Heart left ventricle (tissue), 16 donors: Measurements from ENCODE around the gene RELB. TPM values are rescaled to one million over a fixed set of nuclear protein-coding genes. Genes with fewer than 3 reads are reported as not detected.

Source experiments
- ATAC-seq, 4 donors: fragments of 200-7000 bp; cut with Tn5 transposase; one replicate each; pipeline ENCODE4 v1.9.1; 2020 to 2022; ENCODE audit warnings: moderate library complexity in 4 of 4, mild to moderate bottlenecking in 3 of 4, moderate number of reproducible peaks in 1 of 4
- DNase-seq, 5 donors: peaks; one replicate each; pipeline ENCODE4 v3.0.0-alpha.2; 2020
- H3K27ac ChIP-seq, 12 donors: fragments of 200-600 bp; sonication (generic) in 4 of 12; one replicate each; pipeline versions ENCODE4 v1.5.0 to v1.8.0; 2016 to 2022; ENCODE audit warnings: mild to moderate bottlenecking in 2 of 12
- H3K27me3 ChIP-seq, 9 donors: fragments of 200-600 bp; sonication (generic) in 2 of 9; one replicate each; pipeline versions ENCODE4 v1.5.1 to v1.8.0; 2016 to 2022; ENCODE audit warnings: mild to moderate bottlenecking in 3 of 9
- H3K36me3 ChIP-seq, 9 donors: fragments of 200-600 bp; sonication (generic) in 2 of 9; one replicate each; pipeline versions ENCODE4 v1.5.0 to v1.8.0; 2018 to 2022; ENCODE audit warnings: mild to moderate bottlenecking in 2 of 9
- H3K4me1 ChIP-seq, 12 donors: fragments of 200-600 bp; sonication (generic) in 4 of 12; one replicate each; pipeline versions ENCODE4 v1.5.0 to v1.8.0; 2016 to 2022; ENCODE audit warnings: mild to moderate bottlenecking in 3 of 12
- H3K4me3 ChIP-seq, 12 donors: fragments of 200-600 bp; sonication (generic) in 4 of 12; one replicate each; pipeline versions ENCODE4 v1.5.0 to v1.8.0; 2017 to 2022; ENCODE audit warnings: mild to moderate bottlenecking in 9 of 12, moderate library complexity in 4 of 12
- H3K9me3 ChIP-seq, 12 donors: fragments of 200-600 bp; sonication (generic) in 4 of 12; one replicate each; pipeline versions ENCODE4 v1.5.0 to v1.8.0; 2016 to 2022; ENCODE audit warnings: mild to moderate bottlenecking in 1 of 12
- POLR2A ChIP-seq, 2 donors: fragments of 450-650 bp; IDR thresholded peaks; one replicate each; pipeline ENCODE4 v1.6.1; 2017; ENCODE audit warnings: antibody characterized with exemption in 2 of 2, mild to moderate bottlenecking in 2 of 2, moderate library complexity in 2 of 2
- WGBS, 4 donors: extraction: QIAGEN DNeasy Blood & Tissue Kit in 2 of 4; methylation state at CpG; one replicate each; pipeline versions ENCODE4 v1.1.5 to v1.1.7; 2013 to 2018; 5-methylcytosine and 5-hydroxymethylcytosine counted together
- intact Hi-C, 10 donors: fragments of 100-400 bp; cut with DNase I; formaldehyde crosslinking; loops; one replicate each; pipeline versions ENCODE4 v1.11.1 to v1.14.2; 2022
- polyA plus RNA-seq, 2 donors: library from polyadenylated mRNA; stranded (reverse); fragments of 200-250 nt; gene quantifications; one replicate each; pipeline ENCODE4 v1.2.3, GENCODE V29; 2013
- total RNA-seq, 9 donors: library from RNA; depleted of rRNA in 2 of 9; stranded (reverse); fragments of >200 nt in 2 of 9; fragmentation: NEBNext Ultra II Directional in 3 of 9; extraction: Animal tissue kit (Norgen Biotek cat#: 25700) in 3 of 9; gene quantifications; one replicate each; pipeline versions ENCODE4 v1.1.0 to v1.2.4, GENCODE V29; 2016 to 2023
- TF ChIP-seq, protein P1 (sequence below), 12 donors: fragments of 200-600 bp; sonication (generic) in 4 of 12; IDR thresholded peaks; one replicate each; pipeline versions ENCODE4 v1.5.0 to v1.8.0; 2018 to 2022; ENCODE audit warnings: antibody characterized with exemption in 12 of 12, mild to moderate bottlenecking in 5 of 12
- donor health status: ischemic (EF 13 %, LVEDD 7.1; RV severe dilation, severe dysfunction).
- donor health status: healthy with polysubstance abuse.
- donor health status: DM: no; HTN: yes; CAD: no.
- donor health status: DM: no; HTN: no; CAD: no.
- donor health status: ischemic (EF 25% LVEDD 6.9; RV normal size, moderate dysfunction).
- donor health status: ischemic (EF 25% LVEDD 5.7; RV mildly dilated, moderate dysfunction).
- donor health status: healthy.
- donor health status: DM: yes; HTN: yes; CAD: no.
- donor health status: ischemic (EF 35%, LVEDD 5.7; RV mildly dilated, moderate dysfunction).
- donor health status: nonischemic (EF 11% LVEDD 7.7; RV severe dilation, severe dysfunction).
- donor health status: DM: yes; HTN: yes; CAD: no.
- donor health status: PGD.
- donor health status: ischemic (EF 29% LVEDD 5.4; RV normal size, mild dysfunction).
- donor health status: nonischemic (EF 23%, LVEDD 6.1; RV moderate dilation, normal function).

RELB gene
- total and polyA plus RNA-seq, 11 donors = 1.6 to 23.2 (median 6.7) TPM

- intact Hi-C loops = no loop called here
- Histone ChIP-seq H3K4me3 (no peak overlapping the region), H3K36me3 (peaks cover 0 to 72% (median 11%) of the 10 kb centered on the region in 9 donors), H3K27me3 (no peaks in the 10 kb centered on the region), H3K9me3 (no peaks in the 10 kb centered on the region), H3K27ac (no peak overlapping the region), H3K4me1 (peaks cover 0 to 12% (median 9%) of the 10 kb centered on the region in 12 donors)
- no peak for ATAC-seq
- TF ChIP-seq, protein P1, sequence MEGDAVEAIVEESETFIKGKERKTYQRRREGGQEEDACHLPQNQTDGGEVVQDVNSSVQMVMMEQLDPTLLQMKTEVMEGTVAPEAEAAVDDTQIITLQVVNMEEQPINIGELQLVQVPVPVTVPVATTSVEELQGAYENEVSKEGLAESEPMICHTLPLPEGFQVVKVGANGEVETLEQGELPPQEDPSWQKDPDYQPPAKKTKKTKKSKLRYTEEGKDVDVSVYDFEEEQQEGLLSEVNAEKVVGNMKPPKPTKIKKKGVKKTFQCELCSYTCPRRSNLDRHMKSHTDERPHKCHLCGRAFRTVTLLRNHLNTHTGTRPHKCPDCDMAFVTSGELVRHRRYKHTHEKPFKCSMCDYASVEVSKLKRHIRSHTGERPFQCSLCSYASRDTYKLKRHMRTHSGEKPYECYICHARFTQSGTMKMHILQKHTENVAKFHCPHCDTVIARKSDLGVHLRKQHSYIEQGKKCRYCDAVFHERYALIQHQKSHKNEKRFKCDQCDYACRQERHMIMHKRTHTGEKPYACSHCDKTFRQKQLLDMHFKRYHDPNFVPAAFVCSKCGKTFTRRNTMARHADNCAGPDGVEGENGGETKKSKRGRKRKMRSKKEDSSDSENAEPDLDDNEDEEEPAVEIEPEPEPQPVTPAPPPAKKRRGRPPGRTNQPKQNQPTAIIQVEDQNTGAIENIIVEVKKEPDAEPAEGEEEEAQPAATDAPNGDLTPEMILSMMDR (IDR thresholded peaks at IDR 0.05) = no peak
- no peak for TF ChIP-seq POLR2A (IDR thresholded peaks at IDR 0.05)
- 91 to 94% (median 94%) methylated on average over 7 to 9 of the region's 9 CpGs for WGBS, 4 donors
- no peak for DNase-seq
Observed at GRCh38 chr19:45005787-45006186, 4.5 kb downstream of the RELB start.

DNA sequence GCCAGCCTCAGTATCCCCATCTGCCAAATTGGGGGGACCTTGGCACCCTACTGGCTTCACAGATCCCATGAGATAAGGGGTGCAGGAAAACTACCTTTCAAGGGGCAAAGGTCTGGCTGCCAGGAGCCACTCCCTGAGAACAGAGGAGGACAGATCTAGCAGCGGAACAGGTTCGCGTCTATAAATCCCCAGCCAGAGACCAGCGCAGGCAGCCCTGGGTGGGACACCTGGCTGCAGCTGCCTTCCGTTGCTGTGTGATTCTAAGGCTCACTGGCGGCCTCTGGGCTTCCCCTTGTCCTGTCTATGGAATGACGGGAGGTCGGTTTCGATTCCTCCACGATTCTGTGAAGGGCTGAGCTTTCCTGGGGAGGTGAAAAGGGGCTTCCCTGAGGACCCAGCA, 7.3 kb downstream of the RELB start:
- H3K4me3 ChIP-seq = no peak overlapping the region
- WGBS, 4 donors = 79 to 81% (median 79%) methylated on average over 6 to 10 of the region's 10 CpGs
- H3K27ac ChIP-seq = no peak overlapping the region
- intact Hi-C loops = no loop called here
- H3K27me3 ChIP-seq = no peaks in the 10 kb centered on the region
- no peaks in the 10 kb centered on the region for H3K4me1 ChIP-seq
- H3K36me3 ChIP-seq = peaks cover 0 to 89% (median 25%) of the 10 kb centered on the region in 9 donors
- TF ChIP-seq, protein P1 (IDR thresholded peaks at IDR 0.05) = no peak
- no peak for TF ChIP-seq POLR2A (IDR thresholded peaks at IDR 0.05)
- H3K9me3 ChIP-seq = no peaks in the 10 kb centered on the region
- DNase-seq (no peak), ATAC-seq (peak in 1 of 4 donors; percentile 18)

DNA sequence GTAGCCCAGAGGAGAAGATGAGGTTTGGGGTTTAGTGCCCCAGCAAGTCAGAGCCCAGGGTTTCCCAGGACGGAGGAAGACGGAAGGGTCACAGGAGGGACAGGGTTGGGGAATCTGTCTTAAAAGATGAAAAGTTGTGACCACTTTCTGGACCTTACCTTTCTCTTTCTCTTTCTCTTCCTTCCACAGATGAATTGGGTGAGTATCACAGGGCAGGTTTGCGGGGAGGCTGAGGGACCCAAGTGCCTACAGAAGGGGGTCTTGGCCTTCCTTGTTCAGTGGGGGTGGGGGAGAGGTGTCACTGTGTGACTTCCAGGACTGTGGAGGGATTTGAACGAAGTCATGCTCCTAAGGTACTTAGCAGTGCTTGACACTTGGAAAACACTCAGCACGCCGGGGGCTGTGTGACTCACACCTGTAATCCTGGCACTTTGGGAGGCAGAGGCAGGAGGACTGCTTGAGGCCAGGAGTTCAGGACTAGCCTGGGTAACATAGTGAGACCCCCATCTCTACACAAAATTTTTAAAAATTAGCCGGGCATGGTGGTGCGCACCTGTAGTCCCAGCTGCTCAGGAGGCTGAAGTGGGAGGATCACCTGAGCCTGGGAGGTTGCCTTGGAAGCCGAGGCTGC, 8.5 kb downstream of the RELB start:
- intact Hi-C loops = loop anchor here in 2 of 10 donors (10.0 kb wide), 2 partner anchors 175 to 325 kb away; no protein-coding TSS in a partner anchor
- no peak overlapping the region for H3K27ac ChIP-seq
- DNase-seq (no peak), ATAC-seq (no peak)
- H3K27me3 ChIP-seq = no peaks in the 10 kb centered on the region
- no peak overlapping the region for H3K4me3 ChIP-seq
- H3K36me3 ChIP-seq = peaks cover 0 to 90% (median 35%) of the 10 kb centered on the region in 9 donors
- H3K4me1 ChIP-seq = no peaks in the 10 kb centered on the region
- no peak for TF ChIP-seq POLR2A (IDR thresholded peaks at IDR 0.05)
- TF ChIP-seq, protein P1 (IDR thresholded peaks at IDR 0.05) = no peak
- WGBS, 4 donors = 85 to 93% (median 91%) methylated on average over 8 to 9 of the region's 9 CpGs
- no peaks in the 10 kb centered on the region for H3K9me3 ChIP-seq

DNA sequence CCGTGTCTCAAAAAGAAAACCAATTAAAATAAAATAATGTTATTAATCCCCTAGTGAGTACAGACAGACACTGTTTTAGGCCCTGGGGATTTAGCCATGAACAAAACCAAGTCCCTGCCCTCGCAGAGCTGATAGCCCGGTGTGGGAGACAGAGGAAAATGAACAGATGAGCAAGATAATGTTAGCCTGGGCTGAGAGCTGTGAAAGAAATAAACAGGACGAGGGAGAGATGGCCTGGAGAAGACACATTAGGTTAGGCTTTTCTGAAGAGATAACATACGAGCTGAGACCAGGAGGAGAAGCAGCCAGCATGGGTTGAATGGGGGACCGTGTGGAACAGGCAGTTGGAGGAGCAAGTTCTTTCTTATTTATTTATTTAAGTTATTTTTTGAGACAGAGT, 9.0 kb downstream of the RELB start:
- H3K4me3 ChIP-seq = no peak overlapping the region

More for the DNA sequence above, 9.0 kb downstream of the RELB start:
- DNase-seq = no peak
- 65 to 69% (median 67%) methylated on average over 6 of the region's 6 CpGs for WGBS, 4 donors
- Histone ChIP-seq H3K9me3 (no peaks in the 10 kb centered on the region), H3K27me3 (no peaks in the 10 kb centered on the region), H3K4me1 (no peaks in the 10 kb centered on the region), H3K36me3 (peaks cover 0 to 90% (median 39%) of the 10 kb centered on the region in 9 donors), H3K27ac (no peak overlapping the region)
- no peak for TF ChIP-seq POLR2A (IDR thresholded peaks at IDR 0.05)
- TF ChIP-seq, protein P1 (IDR thresholded peaks at IDR 0.05) = no peak
- no peak for ATAC-seq
- intact Hi-C loops = loop anchor here in 2 of 10 donors (10.0 kb wide), 2 partner anchors 174 to 324 kb away; no protein-coding TSS in a partner anchor
